Measurements from ENCODE around the gene SLC4A7.

GRCh38 chr3:27324686-27325085 is 159.5 kb downstream of the SLC4A7 start:
- no peak for TF ChIP-seq CTCF (optimal IDR thresholded peaks at IDR 0.05 in 1 of 3, IDR thresholded peaks at IDR 0.05 in 1 of 3, conservative IDR thresholded peaks at IDR 0.05 in 1 of 3; ENCODE audit: extremely low read depth in 1 of 3, insufficient read depth in 2 of 3, low read length in 3 of 3)
- TF ChIP-seq EZH2 (IDR thresholded peaks at IDR 0.05; ENCODE audit: low read length) = no peak

Data from keratinocyte (primary cell).